Adrenal gland (tissue), 5 donors: Measurements from ENCODE around the gene CAPN8.

ENCODE experiments used
- POLR2A ChIP-seq, 2 donors: fragments of 450-650 bp; IDR thresholded peaks; one replicate each; pipeline ENCODE4 v1.6.1; 2017; ENCODE audit warnings: antibody characterized with exemption in 2 of 2, mild to moderate bottlenecking in 2 of 2, moderate library complexity in 1 of 2
- TF ChIP-seq, protein P1 (sequence below), 6 experiments: fragments of 450-650 bp in 4 of 6; fragments of 200-600 bp in 2 of 6; sonication (generic) in 1 of 6; IDR thresholded peaks; 1 replicate in 5 of 6; 2 replicates in 1 of 6; pipeline versions ENCODE4 v1.5.1 to v1.8.0; 2016 to 2021; ENCODE audit warnings: antibody characterized with exemption in 6 of 6, mild to moderate bottlenecking in 2 of 6, moderate library complexity in 1 of 6
- donor health status: DM: no; HTN: no; CAD: no.

DNA sequence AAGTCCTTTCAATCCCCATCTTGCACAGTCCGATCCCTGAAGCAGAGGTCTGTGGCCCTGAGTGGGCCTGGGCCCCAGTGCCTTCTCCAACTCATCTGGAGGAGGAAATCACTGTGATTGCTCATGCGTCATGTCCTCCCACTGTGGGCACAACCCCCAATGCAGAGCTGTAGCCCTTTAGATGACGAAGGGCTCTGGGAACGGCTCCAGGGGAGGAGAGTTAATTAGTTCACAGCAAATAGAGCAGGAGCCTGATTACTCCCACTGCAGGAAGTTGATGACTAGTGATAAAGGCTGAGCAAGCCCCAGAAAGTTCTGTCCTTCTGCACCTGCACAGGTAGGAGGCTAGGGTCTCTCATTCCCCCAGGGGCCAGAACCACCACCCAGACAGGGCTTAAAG is 160.8 kb downstream of the CAPN8 start:
- TF ChIP-seq, protein P1, sequence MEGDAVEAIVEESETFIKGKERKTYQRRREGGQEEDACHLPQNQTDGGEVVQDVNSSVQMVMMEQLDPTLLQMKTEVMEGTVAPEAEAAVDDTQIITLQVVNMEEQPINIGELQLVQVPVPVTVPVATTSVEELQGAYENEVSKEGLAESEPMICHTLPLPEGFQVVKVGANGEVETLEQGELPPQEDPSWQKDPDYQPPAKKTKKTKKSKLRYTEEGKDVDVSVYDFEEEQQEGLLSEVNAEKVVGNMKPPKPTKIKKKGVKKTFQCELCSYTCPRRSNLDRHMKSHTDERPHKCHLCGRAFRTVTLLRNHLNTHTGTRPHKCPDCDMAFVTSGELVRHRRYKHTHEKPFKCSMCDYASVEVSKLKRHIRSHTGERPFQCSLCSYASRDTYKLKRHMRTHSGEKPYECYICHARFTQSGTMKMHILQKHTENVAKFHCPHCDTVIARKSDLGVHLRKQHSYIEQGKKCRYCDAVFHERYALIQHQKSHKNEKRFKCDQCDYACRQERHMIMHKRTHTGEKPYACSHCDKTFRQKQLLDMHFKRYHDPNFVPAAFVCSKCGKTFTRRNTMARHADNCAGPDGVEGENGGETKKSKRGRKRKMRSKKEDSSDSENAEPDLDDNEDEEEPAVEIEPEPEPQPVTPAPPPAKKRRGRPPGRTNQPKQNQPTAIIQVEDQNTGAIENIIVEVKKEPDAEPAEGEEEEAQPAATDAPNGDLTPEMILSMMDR (IDR thresholded peaks at IDR 0.05): no peak
- no peak for TF ChIP-seq POLR2A (IDR thresholded peaks at IDR 0.05)
